ENCODE data around the gene PNRC1.
"Not testable (repeated sequence)": the region's sequence is repeated elsewhere in the genome, so short reads cannot be mapped to it uniquely, and the experiment has no call there.

Gene PNRC1

GRCh38 chr6:89080281-89081128 lies at the start of gene PNRC1:
Gene PNRC1, plus strand, starts transcription at chr6:89080751. Its CDS starts 144 bp downstream, at chr6:89080895.
- peak; percentile 98 to 99 for DNase-seq

- DNase-seq: no peak
Measured at GRCh38 chr6:89032599-89032998, 48.0 kb upstream of the PNRC1 start.

- no peak for DNase-seq
Measured at GRCh38 chr6:89033461-89033860, 47.1 kb upstream of the PNRC1 start.

GRCh38 chr6:89034116-89034515 lies 46.4 kb upstream of the PNRC1 start:
- DNase-seq: not testable (repeated sequence)

GRCh38 chr6:89034586-89035251 lies 45.8 kb upstream of the PNRC1 start:
- no peak for DNase-seq

GRCh38 chr6:89035252-89036101 lies 45.1 kb upstream of the PNRC1 start:
- no peak for DNase-seq

GRCh38 chr6:89037141-89037900 lies 43.2 kb upstream of the PNRC1 start:
- no peak for DNase-seq

GRCh38 chr6:89037901-89038293 lies 42.7 kb upstream of the PNRC1 start:
- DNase-seq: not testable (repeated sequence)

GRCh38 chr6:89042664-89043063 lies 37.9 kb upstream of the PNRC1 start:
- no peak for DNase-seq

GRCh38 chr6:89044328-89045010 lies 36.1 kb upstream of the PNRC1 start:
- DNase-seq: no peak

GRCh38 chr6:89045011-89045387 lies 35.6 kb upstream of the PNRC1 start:
- DNase-seq: no peak

GRCh38 chr6:89045576-89045975 lies 35.0 kb upstream of the PNRC1 start:
- no peak for DNase-seq

GRCh38 chr6:89047473-89047872 lies 33.1 kb upstream of the PNRC1 start:
- no peak for DNase-seq

GRCh38 chr6:89048288-89048923 lies 32.1 kb upstream of the PNRC1 start:
- no peak for DNase-seq

GRCh38 chr6:89048985-89049384 lies 31.6 kb upstream of the PNRC1 start:
- no peak for DNase-seq

- no peak for DNase-seq
Measured at GRCh38 chr6:89050155-89050554, 30.4 kb upstream of the PNRC1 start.

GRCh38 chr6:89050697-89051096 lies 29.9 kb upstream of the PNRC1 start:
- no peak for DNase-seq

GRCh38 chr6:89051676-89052075 lies 28.9 kb upstream of the PNRC1 start:
- DNase-seq: no peak

- DNase-seq: no peak
Measured at GRCh38 chr6:89054208-89054607, 26.3 kb upstream of the PNRC1 start.

- no peak for DNase-seq
Measured at GRCh38 chr6:89057759-89058158, 22.8 kb upstream of the PNRC1 start.

- peak in 1 of 2 experiments; percentile 37 for DNase-seq
Measured at GRCh38 chr6:89058627-89059026, 21.9 kb upstream of the PNRC1 start.

Measured in NCI-H524 (cell line).